ENCODE results near the gene CDC6.

The CDC6 gene, protein sequence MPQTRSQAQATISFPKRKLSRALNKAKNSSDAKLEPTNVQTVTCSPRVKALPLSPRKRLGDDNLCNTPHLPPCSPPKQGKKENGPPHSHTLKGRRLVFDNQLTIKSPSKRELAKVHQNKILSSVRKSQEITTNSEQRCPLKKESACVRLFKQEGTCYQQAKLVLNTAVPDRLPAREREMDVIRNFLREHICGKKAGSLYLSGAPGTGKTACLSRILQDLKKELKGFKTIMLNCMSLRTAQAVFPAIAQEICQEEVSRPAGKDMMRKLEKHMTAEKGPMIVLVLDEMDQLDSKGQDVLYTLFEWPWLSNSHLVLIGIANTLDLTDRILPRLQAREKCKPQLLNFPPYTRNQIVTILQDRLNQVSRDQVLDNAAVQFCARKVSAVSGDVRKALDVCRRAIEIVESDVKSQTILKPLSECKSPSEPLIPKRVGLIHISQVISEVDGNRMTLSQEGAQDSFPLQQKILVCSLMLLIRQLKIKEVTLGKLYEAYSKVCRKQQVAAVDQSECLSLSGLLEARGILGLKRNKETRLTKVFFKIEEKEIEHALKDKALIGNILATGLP

DNA sequence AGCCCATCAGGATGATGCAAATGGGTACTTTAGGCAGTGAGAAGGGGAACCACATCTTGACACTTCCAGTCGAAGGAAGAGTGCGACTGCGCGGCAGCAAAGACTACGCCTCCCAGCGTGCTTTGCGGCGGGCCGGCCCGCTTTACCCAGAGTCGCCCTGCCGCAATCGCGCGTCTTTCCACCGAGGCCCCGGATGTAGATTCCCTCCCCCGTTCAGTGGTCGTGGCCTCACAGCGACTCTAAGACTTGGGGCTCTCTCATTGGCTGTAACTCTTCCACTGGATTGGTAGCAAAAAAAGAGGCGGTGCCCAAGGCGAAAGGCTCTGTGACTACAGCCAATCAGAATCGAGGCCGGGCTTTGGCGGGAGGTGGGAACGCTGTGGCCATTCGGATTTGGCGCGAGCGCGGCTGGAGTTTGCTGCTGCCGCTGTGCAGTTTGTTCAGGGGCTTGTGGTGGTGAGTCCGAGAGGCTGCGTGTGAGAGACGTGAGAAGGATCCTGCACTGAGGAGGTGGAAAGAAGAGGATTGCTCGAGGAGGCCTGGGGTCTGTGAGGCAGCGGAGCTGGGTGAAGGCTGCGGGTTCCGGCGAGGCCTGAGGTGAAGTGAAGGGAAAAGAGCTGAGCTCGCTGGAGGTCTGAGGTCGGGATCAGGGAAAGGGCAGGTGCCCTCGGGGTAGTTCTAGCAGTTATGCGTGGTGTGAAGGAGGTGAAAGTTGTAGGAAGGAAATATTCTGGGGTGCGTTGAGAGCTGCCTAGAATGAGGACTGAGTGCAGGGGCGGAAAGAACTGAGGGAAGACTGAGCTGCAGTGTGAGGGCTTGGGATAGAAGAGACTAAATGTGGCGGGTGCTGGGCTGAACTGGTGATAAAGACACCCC lies at the start of gene CDC6:
Gene CDC6, plus strand, starts transcription at position 386 of the 876 bp plus-strand sequence. CDS start 1,542 bp downstream, outside the sequence.
- peak; percentile 100 for DNase-seq

DNA sequence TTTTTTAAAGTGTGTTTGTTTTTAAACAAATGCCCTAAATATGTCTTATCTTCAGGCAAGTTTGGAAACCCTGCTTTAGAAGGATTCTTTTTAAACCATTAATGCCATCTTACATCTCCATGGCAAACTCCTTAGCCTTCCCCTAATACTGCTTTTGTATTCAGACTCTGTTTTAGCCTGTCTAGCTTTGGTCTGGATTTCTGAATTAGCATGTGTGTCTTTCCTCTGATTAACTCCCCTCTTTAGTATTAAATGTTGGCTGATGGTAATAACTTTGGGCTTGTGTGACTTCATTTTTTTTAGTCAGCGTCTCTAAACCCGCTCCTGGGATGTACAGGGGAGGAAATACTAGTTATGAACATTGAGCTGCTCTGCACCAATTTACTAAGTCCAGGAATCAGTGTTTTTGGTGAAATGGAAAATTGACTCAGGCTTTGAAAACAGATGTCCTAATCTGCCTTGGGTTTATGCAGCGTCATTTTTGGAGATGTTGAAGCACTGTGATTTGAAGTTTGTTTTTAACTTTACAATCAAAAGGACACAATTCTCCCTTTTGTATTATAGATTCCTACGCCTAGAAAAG lies 46.3 kb upstream of the CDC6 start:
- DNase-seq, result no peak

DNA sequence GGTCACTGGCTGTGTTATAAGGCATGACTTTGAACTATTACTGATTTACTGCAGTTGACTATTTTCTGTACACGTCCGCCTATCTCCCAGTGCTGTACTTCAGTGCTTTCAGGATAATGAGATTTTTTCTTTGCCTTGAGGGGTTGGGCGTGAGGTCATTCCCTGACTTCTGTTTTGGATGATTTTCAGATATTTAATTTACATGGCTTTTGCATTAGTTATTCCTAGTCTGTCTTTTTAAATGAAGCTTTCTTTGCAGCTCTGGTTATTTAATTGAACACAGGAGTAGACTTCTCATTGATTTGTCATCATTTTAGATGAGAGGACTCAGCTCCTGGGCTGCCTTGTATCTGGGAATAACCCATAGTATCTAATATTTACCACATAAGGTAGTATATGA lies 44.9 kb upstream of the CDC6 start:
- no peak for DNase-seq

DNA sequence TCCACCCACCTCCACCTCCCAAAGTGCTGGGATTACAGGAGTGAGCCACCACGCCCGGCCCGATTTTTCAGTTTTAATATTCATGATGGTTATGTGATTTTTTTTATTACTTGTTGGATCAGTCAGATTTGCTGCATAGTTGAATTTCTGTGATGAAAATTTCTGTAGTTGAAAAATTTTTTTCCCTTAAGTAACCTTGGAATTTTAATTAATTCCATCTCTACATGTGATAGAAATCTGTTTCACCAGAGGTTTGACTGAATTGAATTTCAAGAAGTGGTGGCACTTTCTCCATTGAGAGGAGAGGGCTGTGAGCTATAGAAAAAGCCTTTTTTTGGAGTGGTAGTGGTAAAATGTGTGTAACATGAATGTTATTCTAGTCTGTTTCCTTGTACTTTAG lies 43.9 kb upstream of the CDC6 start:
- DNase-seq, result no peak

DNA sequence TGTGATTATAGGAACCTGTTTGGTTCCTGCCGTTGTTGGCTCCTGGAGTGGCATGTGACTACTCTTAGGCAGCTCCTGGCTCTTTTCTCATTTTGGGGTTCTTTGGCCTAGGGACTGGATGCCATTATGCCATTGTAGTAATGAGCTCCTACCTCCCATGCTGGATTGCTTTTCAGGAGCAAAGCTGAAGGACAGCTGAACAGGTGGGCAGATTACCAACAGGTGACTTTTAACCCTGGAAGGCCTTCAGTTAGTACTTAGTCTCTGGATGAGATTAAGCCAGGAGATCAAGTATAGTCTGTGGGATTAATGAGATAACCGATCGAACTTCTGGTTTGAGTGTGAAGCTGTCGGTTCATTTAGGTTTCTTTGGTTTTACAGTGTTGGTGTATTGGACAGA lies 43.4 kb upstream of the CDC6 start:
- no peak for DNase-seq

DNA sequence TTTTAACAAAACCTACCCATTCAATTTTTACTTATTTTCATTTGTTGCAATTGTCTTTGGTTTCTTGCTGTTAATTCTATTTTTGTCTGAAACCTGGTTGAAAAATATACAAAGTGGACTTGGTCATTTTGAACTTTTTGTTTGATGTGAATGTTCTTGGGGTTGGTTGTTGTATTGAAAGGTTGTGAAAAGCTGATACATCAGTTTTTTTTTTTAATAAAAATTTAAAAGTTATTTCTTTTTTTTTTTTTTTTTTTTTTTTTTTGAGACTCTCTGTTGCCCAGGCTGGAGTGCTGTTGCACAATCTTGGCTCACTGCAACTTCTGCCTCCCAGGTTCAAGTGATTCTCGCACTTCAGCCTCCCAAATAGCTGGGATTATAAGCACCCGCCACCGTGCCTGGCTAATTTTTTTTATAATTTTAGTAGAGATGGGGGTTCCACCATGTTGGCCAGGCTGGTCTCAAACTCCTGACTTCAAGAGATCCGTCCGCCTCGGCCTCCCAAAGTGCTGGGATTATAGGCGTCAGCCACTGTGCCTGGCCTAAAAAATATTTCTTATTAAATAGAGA lies 39.7 kb upstream of the CDC6 start:
- DNase-seq, result no peak

DNA sequence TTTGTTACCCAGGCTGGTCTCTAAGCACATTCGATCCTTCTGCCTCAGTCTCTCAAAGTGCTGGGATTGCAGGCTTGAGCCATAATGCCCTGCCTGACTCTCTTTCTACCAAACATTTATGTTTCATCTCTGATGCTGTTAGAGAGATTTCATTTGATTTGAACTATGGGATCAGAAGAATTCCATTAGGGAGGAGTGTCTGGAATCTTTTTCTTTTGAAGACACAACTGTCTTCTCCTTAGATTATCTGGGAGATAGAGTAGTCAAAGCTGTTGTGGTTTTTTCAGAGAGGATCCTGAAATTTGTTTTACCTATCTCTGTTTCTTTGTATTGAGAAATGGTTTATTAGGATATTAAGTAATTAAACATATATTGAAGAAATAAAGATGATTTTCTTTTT lies 39.2 kb upstream of the CDC6 start:
- no peak for DNase-seq

DNA sequence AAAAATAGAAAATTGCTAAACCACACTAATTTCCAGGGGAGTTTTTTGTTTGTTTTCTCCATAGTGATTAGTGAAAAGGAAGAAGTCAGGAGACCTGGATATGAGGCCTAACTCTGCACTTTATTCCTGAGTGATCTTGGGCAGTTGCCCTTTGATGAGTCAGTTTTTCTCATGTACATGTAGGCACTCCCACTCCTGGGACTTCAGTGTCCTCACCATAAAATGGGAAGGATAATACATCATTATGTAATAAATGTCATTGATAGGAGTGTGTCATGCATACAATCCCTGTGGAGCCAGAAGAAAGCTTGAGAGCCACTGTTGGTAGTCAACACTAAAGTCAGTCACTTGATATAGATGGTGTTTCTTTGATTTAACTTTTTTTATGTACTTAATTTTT lies 36.1 kb upstream of the CDC6 start:
- DNase-seq, result no peak

DNA sequence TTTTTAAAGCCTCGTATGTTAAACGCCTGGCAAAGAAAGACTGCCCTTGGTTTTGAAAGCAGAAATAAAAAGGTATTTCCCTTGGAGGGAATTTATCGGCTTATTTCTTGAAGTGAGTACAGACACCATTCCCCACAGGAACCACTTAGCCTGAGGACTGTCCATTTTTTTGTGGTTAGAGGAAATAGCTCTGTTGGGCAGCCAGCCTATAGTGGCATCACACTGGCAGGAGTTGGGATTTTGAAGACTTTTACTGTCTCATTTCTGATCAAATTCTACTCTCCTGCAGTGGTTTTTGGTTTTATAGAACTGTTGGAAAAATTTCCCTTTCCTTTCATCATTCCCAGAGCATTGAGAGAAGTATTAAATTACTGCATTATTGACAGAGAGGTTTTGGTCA lies 34.1 kb upstream of the CDC6 start:
- no peak for DNase-seq

DNA sequence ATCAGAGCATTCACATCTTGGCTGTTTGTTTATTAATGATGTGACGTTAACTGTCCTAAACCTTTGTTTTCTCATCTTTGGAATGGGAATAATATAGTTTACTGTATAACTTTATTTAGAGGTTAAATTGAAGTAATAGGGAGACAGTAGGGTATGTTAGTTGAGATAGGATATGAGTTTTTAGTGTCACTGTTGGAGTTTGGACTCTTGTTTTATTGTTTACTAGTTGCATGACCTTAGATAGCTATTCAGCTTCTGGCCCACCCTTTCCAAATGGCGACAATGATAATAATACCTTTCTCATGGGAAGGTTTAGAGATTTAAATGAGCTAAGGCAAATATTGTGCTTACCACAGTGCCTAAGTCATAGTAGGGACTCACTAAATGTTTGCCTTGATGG lies 28.2 kb upstream of the CDC6 start:
- DNase-seq, result no peak

DNA sequence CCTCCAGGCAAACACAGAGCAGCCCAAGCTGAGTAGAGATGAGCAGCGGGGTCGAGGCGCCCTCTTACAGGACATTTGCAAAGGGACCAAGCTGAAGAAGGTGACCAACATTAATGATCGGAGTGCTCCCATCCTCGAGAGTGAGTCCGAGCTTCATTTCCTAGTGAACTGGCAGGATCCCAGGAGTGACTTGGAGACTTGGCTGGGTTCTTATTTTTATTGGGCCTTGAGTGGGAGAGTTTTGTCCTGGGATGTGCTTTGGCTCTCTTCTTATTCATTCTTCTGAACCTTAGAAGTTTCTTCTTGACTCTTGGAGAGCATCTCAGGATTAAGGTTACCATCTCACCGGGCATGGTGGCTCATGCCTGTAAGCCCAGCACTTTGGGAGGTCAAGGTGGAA lies 27.2 kb upstream of the CDC6 start:
- no peak for DNase-seq

DNA sequence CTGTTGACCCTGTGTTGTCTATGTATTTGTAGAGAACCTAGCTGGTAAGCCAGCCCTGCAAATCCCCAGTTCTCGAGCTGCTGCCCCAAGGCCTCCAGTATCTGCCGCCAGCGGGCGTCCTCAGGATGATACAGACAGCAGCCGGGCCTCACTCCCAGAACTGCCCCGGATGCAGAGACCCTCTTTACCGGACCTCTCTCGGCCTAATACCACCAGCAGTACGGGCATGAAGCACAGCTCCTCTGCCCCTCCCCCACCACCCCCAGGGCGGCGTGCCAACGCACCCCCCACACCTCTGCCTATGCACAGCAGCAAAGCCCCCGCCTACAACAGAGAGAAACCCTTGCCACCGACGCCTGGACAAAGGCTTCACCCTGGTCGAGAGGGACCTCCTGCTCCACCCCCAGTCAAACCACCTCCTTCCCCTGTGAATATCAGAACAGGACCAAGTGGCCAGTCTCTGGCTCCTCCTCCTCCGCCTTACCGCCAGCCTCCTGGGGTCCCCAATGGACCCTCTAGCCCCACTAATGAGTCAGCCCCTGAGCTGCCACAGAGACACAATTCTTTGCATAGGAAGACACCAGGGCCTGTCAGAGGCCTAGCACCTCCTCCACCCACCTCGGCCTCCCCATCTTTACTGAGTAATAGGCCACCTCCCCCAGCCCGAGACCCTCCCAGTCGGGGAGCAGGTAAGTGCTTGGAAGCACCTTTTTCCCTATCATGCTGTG lies 23.1 kb upstream of the CDC6 start:
- no peak for DNase-seq

DNA sequence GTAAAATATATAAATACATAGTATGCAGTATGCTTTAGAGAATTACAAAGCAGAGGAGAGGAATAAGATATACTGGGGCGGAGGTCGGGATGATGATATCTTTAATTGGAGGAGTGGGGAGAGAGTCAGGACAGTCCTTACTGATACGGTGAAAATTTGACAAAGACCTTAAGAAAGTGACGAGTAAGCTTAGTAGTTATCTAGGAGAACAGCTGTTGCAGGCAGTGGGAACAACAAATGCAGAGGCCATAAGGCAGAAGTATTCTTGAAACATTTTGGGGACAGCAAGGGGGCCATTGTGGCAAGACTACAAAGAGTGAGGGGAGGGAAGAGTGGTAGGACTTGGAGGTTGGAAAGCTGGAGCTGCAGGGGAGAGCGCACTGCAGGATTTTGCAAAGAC lies 22.3 kb upstream of the CDC6 start:
- no peak for DNase-seq

DNA sequence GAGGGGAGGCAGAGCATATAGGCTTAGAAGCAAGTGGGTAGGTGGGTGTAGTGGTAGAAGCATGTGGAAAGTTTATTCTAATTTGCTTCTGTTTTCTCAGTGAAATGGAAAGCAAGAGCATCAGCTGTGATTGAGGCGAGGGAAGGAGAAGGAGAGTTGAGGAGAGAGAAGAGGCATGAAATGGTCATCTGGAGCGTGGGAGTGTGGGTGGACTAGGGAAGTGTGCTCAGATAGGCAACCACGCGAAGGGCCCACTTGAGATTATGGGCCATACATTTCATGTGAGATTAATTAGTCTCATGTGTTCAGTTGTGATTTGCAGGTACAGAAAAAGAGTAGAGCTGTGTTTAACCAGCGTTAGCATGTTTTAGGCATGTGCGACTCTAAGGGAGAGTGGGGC lies 20.8 kb upstream of the CDC6 start:
- no peak for DNase-seq

DNA sequence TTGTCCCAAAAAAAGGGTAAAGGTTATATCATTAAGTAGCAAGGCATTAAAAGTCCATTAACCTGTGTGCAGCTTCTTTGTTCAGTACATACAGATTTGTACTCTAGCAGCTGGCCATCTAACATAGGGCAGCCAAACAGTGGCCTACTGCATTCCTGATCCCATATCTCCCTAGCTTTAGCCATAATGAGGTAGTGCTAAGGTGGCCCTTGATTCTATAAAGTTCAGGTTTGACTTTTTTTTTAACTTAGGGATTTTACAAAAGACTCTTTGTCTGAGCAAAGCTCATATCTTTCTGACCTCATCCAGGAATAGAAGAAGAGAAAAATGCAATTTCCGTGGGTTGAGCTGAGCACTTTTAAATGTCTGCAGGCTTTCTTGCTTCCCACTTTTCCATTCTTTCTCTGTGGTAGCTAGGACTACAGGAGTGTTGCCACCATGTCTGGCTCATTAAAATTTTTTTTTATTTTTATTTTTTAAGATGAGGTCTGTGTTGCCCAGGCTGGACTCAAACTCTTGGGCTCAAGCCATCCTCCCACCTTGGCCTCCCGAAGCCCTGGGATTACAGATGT lies 19.5 kb upstream of the CDC6 start:
- no peak for DNase-seq

DNA sequence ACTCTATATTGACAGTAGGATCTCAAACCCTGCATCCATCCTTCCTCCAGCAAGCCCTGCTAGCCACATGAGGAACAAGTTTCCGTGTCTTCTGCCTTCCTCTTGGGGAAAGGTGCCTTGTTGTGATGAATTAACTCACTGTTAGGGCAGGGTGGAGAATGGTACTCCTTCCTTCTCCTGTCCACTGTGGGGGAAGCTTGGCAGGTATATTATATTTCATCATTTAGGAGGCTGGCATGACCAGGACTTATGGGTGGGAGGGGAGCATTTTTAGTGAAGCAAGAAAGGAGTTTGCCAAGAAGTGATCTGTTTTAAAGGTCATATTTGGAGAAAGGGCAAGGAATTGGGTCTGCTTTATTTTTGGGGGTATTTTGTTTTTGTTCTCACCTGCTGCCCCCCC lies 9.3 kb upstream of the CDC6 start:
- no peak for DNase-seq

DNA sequence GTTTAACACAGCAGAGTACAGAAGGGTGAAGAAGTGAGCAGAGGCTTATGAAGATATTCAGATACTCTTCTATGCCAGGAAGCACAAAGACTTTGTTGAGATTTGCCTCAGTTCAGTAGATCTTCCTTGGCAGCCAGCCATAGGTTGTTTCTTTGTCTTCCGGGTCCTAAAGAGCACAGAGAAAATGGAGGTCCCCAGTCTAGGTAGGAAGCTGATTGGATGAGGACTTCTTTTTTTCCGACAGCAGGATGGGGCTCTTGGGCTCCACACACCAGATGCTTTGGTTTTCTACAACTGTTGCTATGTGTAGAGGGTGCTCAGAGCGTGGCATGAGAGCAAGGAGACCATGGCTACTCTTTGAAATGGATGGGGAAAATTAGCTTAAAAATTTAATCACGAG lies 8.3 kb upstream of the CDC6 start:
- no peak for DNase-seq

DNA sequence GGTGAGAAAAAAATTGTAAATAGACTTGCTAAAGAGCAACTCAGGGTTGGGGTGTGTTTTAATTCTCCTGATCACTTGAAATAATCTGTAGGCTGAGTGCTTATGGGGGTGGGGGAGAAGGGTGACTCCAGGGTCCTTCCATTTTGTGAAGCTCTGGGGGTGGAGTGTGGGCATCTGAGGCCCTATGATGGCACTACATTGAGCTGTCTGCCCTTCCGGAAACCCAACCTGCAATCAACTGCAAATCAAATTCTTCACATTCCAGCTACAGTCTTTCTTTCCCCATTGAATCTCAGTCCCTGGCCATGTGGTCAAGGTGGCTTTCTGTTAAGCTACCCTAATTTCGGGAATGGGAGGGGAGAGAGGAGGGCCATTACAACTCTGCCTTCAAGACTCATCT lies 6.0 kb upstream of the CDC6 start:
- DNase-seq, result no peak

DNA sequence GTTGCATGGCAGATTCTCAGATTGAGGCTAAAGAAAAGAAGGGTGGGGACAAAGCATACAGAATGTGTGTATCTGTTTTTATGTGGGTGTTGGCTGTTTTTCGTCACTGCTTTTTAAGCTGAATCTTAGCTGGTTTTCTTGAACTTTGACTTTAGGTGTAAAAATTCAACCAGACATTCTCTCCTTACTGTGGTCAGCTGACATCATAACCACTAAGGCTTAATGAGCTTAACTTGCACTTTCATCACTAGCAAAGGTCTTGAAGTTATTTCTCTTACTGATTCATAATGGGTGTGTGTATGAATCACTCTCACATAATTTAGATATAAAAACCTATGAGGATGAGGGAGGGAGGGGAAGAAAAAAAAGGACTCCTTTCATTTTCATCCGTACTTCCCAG lies 4.0 kb upstream of the CDC6 start:
- no peak for DNase-seq

DNA sequence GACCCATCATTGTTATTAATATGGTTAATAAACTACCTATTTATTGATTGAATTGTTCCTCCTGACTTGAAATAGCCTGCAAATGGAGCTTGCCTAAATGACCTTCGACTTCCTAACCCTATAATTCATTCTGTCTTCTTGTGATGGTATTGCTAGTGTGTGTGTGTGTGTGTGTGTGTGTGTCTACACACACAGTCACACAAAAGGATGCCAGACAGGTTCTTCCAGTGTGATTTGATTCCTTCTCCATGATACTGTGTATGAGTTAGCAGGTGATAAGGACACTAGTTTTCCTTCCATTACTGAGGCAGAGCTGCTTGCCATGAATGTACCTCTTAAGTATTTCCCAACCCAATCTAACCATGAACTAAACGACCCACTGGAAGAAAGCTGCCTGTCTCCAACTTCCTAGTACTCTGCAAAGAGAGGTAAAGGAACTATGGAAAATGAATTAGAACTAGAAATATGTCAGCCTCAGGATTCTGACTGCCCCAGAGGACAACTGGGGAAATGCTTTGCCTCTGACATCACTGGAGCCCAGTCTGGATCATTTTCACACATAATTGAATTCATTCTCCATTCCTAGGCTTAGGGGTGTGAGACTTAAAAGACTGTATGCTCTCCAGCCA lies 3.5 kb upstream of the CDC6 start:
- DNase-seq, result peak; percentile 54

DNA sequence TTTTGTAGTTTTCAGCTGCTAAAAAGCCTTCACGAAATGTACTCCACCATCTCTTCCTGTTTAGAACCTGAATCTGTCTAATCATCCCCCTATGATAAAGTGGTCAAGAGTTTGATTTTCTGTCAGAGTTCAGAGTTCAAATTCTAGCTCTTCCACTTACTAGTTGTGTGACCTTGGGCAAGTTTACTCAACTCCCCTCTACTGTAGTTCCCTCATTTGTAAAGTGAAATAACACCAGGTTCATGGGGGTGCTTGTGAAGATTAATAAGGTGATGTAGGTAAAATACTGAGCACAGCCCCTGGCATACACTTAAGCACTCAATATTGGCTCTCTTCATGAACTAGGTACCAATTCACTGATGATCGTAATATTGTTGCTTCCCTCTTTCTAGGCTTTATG lies 1.2 kb upstream of the CDC6 start:
- DNase-seq, result no peak

DNA sequence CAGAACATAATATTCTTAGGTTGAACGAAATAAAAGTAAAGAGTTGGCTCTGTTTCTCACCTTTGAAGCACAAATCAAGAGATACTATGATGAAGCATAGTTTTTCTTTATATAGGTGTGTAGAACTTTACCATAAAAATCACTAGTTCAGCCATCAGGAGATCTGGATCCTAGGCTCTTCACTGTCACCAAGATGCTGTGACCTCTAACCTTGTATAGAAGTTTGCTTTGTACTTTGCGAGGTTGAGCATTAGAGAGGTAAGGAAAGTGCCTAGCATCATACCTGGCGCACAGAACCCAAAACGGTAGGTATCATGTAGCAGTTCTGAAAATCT lies 553 bp upstream of the CDC6 start:
- no peak for DNase-seq

Measured in eye (tissue), 1 donor.